Coronary artery (tissue), 2 donors: ENCODE data around the gene GPI.

Experiments
- DNase-seq: peaks from one replicate; pipeline ENCODE4 v3.0.0-alpha.2; 2017; ENCODE audit warnings: low spot score
- H3K27ac ChIP-seq, 2 donors: fragments of 200-600 bp; sonication (generic); one replicate each; pipeline ENCODE4 v1.5.1; 2016 to 2019
- H3K4me3 ChIP-seq: fragments of 200-600 bp; sonication (generic); 2 replicates; pipeline ENCODE4 v1.5.1; 2016; ENCODE audit warnings: mild to moderate bottlenecking, moderate library complexity
- CTCF ChIP-seq: fragments of 200-600 bp; sonication (generic); IDR thresholded peaks from one replicate; pipeline ENCODE4 v1.5.1; 2019; ENCODE audit warnings: antibody characterized with exemption

GPI gene

DNA sequence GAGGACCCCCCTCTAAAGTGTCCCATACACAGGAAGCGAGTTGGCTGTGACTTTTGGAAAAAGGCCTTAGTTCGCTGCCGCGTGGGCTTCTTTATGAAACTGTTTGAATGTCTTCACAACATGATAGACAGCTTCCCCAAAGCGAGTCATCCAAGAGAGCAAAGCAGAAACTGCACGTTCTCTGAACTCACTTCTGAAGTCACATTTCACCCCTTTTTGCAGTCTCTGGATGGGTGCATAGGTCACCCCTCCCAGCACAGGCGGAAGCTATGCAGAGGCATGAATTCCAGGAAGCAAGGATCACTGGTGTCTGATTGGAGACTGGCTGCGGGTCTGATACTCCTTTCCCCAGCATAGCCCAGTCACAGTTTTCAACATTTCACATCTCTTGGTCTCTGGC, 10.6 kb downstream of the GPI start:
- H3K4me3 ChIP-seq = no peak overlapping the region
- no peak for TF ChIP-seq CTCF
- DNase-seq = no peak
- H3K27ac ChIP-seq = no peak overlapping the region

GRCh38 chr19:34380639-34381241, 15.7 kb downstream of the GPI start:
- Histone ChIP-seq H3K4me3 (no peak overlapping the region), H3K27ac (no peak overlapping the region)
- no peak for TF ChIP-seq CTCF
- DNase-seq = no peak

GRCh38 chr19:34381399-34382251, 16.6 kb downstream of the GPI start:
- DNase-seq = no peak
- TF ChIP-seq CTCF = no peak
- H3K4me3 ChIP-seq = no peak overlapping the region
- no peak overlapping the region for H3K27ac ChIP-seq

GRCh38 chr19:34382471-34382870, 17.5 kb downstream of the GPI start:
- no peak for DNase-seq
- Histone ChIP-seq H3K4me3 (no peak overlapping the region), H3K27ac (no peak overlapping the region)
- no peak for TF ChIP-seq CTCF

DNA sequence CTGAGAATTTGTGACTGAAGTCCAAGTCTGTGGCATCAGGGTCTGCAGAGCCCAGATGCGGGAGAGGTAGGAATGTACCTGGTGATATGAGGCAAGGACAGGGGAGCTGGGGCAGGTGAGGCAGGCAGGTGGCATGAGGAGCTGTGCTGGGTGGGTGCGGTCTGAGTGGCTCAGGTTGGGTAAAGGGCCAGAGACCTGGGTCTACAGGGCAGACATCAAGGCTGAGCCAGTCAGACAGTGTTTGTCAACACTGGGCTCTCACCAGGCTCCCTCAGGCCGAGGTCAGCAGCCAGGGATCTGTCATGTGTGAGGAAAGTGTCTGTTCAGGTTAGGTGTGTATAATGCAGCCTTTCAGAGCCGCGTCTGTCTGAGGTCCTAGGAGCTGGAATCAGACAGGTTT, 18.6 kb downstream of the GPI start:
- no peak overlapping the region for H3K27ac ChIP-seq
- no peak for DNase-seq
- H3K4me3 ChIP-seq = no peak overlapping the region
- TF ChIP-seq CTCF = no peak

GRCh38 chr19:34386645-34387445, 21.8 kb downstream of the GPI start:
- TF ChIP-seq CTCF = no peak
- H3K27ac ChIP-seq = no peak overlapping the region
- no peak overlapping the region for H3K4me3 ChIP-seq
- DNase-seq = no peak
